Skeletal muscle cell (primary cell): Measurements from ENCODE around the gene WNT7B.

Source experiments
- DNase-seq: peaks from one replicate; pipeline ENCODE4 v3.0.0-alpha.2; 2010; ENCODE audit warnings: low read depth
- H3K4me3 ChIP-seq: 2 replicates; pipeline ENCODE4 v1.5.1; 2011; ENCODE audit warnings: low read depth, mild to moderate bottlenecking, control low read depth, low read length, moderate library complexity

Gene WNT7B

DNA sequence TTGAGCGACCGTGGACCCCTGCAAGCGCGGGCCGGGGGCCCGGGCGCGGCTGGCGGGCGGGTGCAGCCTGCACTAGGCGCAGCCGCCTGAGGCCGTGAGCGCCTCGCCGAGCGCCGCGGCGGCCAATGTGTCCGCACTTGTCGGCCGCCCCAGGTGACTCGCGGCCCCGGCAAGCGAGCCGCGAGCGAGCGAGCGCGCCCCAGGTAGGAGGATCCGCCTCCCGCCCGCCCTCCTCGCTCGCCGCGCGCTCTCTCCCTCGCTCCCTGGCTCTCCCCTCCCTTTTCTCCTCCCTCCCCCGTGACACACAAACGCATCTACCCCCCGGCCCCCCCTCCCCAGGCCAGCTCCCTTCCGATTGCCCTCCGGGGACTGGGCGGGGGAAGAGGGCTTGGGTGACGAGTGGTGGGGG, at the start of gene WNT7B:
Gene WNT7B, minus strand, starts transcription at position 160 of the 409 bp plus-strand sequence. CDS start 408 bp downstream, outside the sequence.
- no peak for DNase-seq
- peak within 1 kb of the TSS; percentile 20 for H3K4me3 ChIP-seq

GRCh38 chr22:46025973-46026898, 49.3 kb upstream of the WNT7B start:
- DNase-seq: no peak
- no peak overlapping the region for H3K4me3 ChIP-seq

- H3K4me3 ChIP-seq: no peak overlapping the region
- no peak for DNase-seq
Measured at GRCh38 chr22:46025225-46025972, 48.4 kb upstream of the WNT7B start.

DNA sequence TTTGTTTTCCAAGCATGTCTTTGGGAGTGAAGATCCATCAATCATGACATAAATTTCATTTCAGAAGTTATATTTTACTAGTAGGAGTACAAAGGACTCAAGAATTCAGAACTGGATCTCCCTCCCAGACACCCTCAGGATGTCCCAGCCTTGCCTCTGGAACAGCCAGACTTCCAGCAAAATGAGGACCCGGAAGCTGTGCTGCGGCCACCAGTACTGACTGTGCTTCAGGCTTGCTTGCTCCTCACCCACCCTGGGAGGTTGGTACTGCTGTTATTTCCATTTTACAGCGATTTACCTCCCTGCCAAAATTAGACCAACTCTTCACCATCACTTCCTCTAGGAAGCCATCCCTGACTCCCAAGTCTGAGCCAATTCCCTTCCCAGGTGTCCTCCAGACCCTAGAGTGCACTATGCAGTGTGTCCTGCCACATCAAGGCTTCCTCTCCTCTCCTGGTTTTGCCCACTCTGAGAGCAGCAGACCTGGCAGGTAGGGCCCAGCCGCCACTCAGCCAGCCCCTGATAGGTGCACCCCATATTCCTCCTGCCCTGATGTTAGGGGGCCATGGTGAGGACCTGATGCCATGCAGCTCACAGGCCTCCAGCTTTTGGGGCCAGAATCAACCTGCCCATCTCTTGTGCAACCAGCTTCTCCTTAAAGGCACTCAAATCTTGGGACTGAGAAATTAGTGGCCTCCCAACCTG, 47.3 kb upstream of the WNT7B start:
- no peak for DNase-seq
- no peak overlapping the region for H3K4me3 ChIP-seq

GRCh38 chr22:46023558-46023981, 46.6 kb upstream of the WNT7B start:
- no peak for DNase-seq
- no peak overlapping the region for H3K4me3 ChIP-seq

DNA sequence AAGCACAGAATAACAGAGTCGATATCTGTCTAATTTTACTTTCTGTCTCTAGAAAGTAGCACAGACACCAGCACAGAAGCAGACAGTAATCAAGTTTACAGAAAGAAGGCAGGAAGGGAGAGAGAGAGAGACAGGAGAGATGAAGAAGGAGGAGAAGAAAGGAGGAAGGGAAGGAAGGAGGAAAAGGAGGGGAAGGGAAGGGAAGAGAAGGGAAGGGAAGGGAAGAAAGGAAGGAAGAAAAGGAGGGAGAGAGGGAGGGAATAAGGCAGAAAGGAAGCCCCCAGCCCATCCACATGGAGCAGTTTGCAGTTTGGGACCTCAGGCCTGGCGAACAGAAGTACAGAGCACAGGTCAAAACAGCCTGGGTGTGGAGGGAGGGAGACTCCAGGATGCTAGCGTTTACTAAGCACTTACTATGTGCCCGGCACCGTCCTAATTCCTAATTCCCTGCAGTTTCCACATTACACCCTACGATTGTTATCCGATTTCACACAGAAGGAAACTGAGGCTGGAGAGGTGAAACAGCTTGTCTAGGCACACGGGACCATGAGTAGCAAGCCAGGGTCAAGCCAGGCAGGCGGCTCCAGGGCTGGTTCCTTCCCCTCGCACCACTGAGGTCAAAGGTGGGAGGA, 46.0 kb upstream of the WNT7B start:
- H3K4me3 ChIP-seq: no peak overlapping the region
- no peak for DNase-seq

DNA sequence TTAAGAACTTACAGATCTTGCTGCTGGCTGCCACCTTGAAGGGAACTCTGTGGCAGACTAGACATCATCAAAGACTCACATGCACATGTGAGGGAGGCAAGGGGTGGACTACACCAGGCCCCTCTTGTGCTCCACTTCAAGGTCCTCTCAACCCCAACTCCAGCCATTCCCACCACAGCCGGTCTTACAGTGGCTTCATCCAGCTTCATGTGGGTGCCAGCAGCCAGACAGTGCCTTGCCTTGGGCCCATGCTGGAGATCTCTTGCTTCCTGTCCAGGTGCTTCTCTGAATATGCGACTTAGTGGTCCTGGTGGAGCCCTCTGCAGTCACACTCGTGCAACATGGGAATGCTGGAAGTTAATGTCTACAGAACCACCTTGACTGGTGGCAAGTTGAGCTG, 44.6 kb upstream of the WNT7B start:
- DNase-seq: no peak
- H3K4me3 ChIP-seq: no peak overlapping the region

DNA sequence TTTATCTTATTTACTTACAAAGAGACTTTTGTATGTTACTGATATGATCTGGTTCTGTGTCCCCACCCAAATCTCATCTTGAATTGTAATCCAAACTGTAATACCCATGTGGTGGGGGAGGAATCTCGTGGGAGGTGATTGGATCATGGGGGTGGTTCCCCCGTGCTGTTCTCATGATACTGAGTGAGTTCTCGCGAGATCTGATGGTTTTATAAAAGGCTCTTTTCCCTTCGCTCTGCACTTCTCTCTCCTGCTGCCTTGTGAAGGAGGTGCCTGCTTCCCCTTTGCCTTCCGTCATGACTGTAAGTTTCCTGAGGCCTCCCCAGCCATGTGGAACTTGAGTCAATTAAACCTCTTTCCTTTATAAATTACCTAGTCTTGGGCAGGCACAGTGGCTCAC, 42.4 kb upstream of the WNT7B start:
- H3K4me3 ChIP-seq: no peak overlapping the region
- DNase-seq: no peak

- no peak overlapping the region for H3K4me3 ChIP-seq
- no peak for DNase-seq
Measured at GRCh38 chr22:46018859-46019258, 41.9 kb upstream of the WNT7B start.

- H3K4me3 ChIP-seq: no peak overlapping the region
- DNase-seq: no peak
Measured at GRCh38 chr22:46017166-46017565, 40.2 kb upstream of the WNT7B start.

GRCh38 chr22:46013460-46014416, 36.8 kb upstream of the WNT7B start:
- peak; percentile 91 for DNase-seq
- H3K4me3 ChIP-seq: peak overlapping the region; percentile 55

DNA sequence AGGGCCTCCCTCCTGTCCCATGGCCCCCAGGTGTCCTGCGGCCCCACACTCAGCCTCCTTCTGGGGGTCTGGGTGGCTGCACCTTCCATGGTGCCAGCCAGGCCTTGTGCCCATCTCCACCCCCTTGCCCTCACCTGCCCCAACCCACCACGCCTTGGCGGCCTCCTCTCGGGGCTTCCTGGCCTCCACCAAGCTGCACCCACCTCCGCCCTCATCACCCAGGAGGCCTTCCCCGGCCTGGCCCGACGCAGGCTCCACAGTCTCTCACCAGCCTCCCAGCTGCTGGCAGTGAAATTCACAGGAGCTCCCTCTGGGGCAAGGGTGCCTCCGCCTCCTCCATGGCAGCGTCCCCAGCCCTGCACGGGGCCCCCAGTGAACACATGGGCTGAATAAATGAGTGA, 35.9 kb upstream of the WNT7B start:
- no peak for DNase-seq
- no peak overlapping the region for H3K4me3 ChIP-seq

DNA sequence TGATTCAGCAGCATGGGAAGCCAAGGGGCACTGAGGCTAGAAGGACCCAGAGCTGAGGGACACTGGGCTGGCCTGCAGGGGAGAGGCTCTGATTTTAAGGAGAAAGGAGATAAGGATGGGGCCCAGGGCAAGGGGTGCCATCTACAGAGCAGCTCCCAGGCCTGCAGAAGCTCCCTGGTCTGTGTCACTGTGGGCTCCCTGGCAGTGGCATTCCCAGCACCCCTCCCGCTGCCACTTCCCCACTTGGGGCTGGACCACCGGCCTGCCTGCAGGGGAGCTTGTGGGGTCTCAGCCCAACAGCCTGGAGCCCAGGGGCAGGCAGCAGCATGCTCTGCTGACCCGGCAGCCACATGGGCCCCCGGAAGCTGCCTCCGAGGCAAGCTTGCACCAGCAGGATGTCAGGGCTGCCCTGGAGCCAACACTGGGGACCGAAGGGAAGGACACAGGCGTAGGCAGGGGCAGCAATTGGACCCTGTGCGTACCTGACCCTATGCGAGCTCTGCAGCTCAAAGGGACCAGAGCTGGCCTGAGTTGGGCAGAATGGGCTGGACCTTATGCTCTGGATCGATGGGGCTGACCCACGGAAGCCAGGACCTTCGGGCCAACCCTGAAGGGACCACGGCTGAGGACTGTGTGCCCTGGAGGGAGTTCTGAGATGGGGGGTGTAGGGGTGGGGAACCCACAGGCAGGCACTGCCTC, 35.4 kb upstream of the WNT7B start:
- no peak for DNase-seq
- H3K4me3 ChIP-seq: no peak overlapping the region

- H3K4me3 ChIP-seq: no peak overlapping the region
- no peak for DNase-seq
Measured at GRCh38 chr22:46011627-46012181, 34.7 kb upstream of the WNT7B start.

- H3K4me3 ChIP-seq: no peak overlapping the region
Measured at GRCh38 chr22:46010951-46011626, 34.1 kb upstream of the WNT7B start.

GRCh38 chr22:46010207-46010867, 33.4 kb upstream of the WNT7B start:
- no peak overlapping the region for H3K4me3 ChIP-seq
- no peak for DNase-seq

More at GRCh38 chr22:46010951-46011626, 34.1 kb upstream of the WNT7B start:
- no peak for DNase-seq
